ENCODE measurements around the gene NDUFB4. TPM values are rescaled to one million over a fixed set of nuclear protein-coding genes. Genes with fewer than 3 reads are reported as not detected.
"Not testable (repeated sequence)": the region's sequence is repeated elsewhere in the genome, so short reads cannot be mapped to it uniquely, and the experiment has no call there.

The NDUFB4 gene
- total and polyA plus RNA-seq, 4 donors: 84.4 to 191 (median 137) TPM

- H3K9me3 ChIP-seq (ENCODE audit: control insufficient read depth, low read length): peaks cover 7% of the 10 kb centered on the region
- DNase-seq (no peak), ATAC-seq (ENCODE audit: low FRiP score) (no peak)
- intact Hi-C loops (cut with DNase I): no loop called here
- H3K27me3 ChIP-seq (ENCODE audit: control insufficient read depth in 1 of 2, insufficient read depth in 2 of 2, low read length in 1 of 2): peaks cover 0 to 6% of the 10 kb centered on the region in 2 donors
- H3K36me3 ChIP-seq (ENCODE audit: control insufficient read depth in 1 of 2, insufficient read depth in 2 of 2, low read length in 1 of 2): no peaks in the 10 kb centered on the region
- WGBS, 2 donors: 84 to 85% methylated on average over 12 of the region's 12 CpGs
- no peak overlapping the region for H3K4me3 ChIP-seq (ENCODE audit: low read length in 2 of 2)
- no peak overlapping the region for H3K27ac ChIP-seq (ENCODE audit: low read depth in 1 of 2, low read length in 2 of 2)
- H3K4me1 ChIP-seq (ENCODE audit: control insufficient read depth in 1 of 2, insufficient read depth in 2 of 2, low read length in 2 of 2): no peaks in the 10 kb centered on the region
These were observed 27.0 kb downstream of the NDUFB4 start for GRCh38 chr3:120622870-120623726.

DNA sequence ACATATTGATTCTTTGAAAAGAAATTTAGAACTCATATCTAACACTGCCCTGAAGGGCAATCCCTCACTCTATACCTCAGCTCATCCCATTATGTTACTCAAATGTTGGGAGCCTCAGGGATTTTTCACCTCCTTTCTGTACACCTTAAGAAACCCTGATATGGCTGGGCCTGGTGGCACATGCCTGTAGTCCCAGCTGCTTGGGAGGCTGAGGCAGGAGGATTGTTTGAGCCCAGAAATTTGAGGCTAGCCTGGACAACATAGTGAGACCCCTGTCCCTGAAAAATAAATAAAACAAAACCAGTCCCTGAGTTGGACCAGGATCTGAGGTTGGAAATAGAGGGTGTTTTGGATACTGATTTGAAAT, 27.6 kb downstream of the NDUFB4 start:
- no peak for ATAC-seq (ENCODE audit: low FRiP score)
- Histone ChIP-seq H3K4me3 (ENCODE audit: low read length in 2 of 2) (no peak overlapping the region), H3K9me3 (ENCODE audit: control insufficient read depth, low read length) (peaks cover 7% of the 10 kb centered on the region), H3K27ac (ENCODE audit: low read depth in 1 of 2, low read length in 2 of 2) (no peak overlapping the region), H3K36me3 (ENCODE audit: control insufficient read depth in 1 of 2, insufficient read depth in 2 of 2, low read length in 1 of 2) (no peaks in the 10 kb centered on the region), H3K4me1 (ENCODE audit: control insufficient read depth in 1 of 2, insufficient read depth in 2 of 2, low read length in 2 of 2) (no peaks in the 10 kb centered on the region), H3K27me3 (ENCODE audit: control insufficient read depth in 1 of 2, insufficient read depth in 2 of 2, low read length in 1 of 2) (peaks cover 0 to 6% of the 10 kb centered on the region in 2 donors)
- DNase-seq: no peak
- intact Hi-C loops (cut with DNase I): no loop called here

- Histone ChIP-seq H3K9me3 (ENCODE audit: control insufficient read depth, low read length) (peaks cover 7% of the 10 kb centered on the region), H3K27ac (ENCODE audit: low read depth in 1 of 2, low read length in 2 of 2) (no peak overlapping the region), H3K27me3 (ENCODE audit: control insufficient read depth in 1 of 2, insufficient read depth in 2 of 2, low read length in 1 of 2) (peaks cover 0 to 6% of the 10 kb centered on the region in 2 donors), H3K4me3 (ENCODE audit: low read length in 2 of 2) (no peak overlapping the region), H3K36me3 (ENCODE audit: control insufficient read depth in 1 of 2, insufficient read depth in 2 of 2, low read length in 1 of 2) (no peaks in the 10 kb centered on the region), H3K4me1 (ENCODE audit: control insufficient read depth in 1 of 2, insufficient read depth in 2 of 2, low read length in 2 of 2) (no peaks in the 10 kb centered on the region)
- intact Hi-C loops (cut with DNase I): no loop called here
- ATAC-seq (ENCODE audit: low FRiP score): no peak
- no peak for DNase-seq
These were observed 29.0 kb downstream of the NDUFB4 start for GRCh38 chr3:120625159-120625586.

- Histone ChIP-seq H3K27me3 (ENCODE audit: control insufficient read depth in 1 of 2, insufficient read depth in 2 of 2, low read length in 1 of 2) (no peaks in the 10 kb centered on the region), H3K36me3 (ENCODE audit: control insufficient read depth in 1 of 2, insufficient read depth in 2 of 2, low read length in 1 of 2) (no peaks in the 10 kb centered on the region), H3K4me3 (ENCODE audit: low read length in 2 of 2) (no peak overlapping the region), H3K4me1 (ENCODE audit: control insufficient read depth in 1 of 2, insufficient read depth in 2 of 2, low read length in 2 of 2) (no peaks in the 10 kb centered on the region), H3K9me3 (ENCODE audit: control insufficient read depth, low read length) (no peaks in the 10 kb centered on the region), H3K27ac (ENCODE audit: low read depth in 1 of 2, low read length in 2 of 2) (no peak overlapping the region)
- 36 to 55% methylated on average over 1 of the region's 1 CpG for WGBS, 2 donors
- intact Hi-C loops (cut with DNase I): no loop called here
- ATAC-seq (ENCODE audit: low FRiP score): no peak
- no peak for DNase-seq
These were observed 38.4 kb downstream of the NDUFB4 start for GRCh38 chr3:120634539-120634938.

DNA sequence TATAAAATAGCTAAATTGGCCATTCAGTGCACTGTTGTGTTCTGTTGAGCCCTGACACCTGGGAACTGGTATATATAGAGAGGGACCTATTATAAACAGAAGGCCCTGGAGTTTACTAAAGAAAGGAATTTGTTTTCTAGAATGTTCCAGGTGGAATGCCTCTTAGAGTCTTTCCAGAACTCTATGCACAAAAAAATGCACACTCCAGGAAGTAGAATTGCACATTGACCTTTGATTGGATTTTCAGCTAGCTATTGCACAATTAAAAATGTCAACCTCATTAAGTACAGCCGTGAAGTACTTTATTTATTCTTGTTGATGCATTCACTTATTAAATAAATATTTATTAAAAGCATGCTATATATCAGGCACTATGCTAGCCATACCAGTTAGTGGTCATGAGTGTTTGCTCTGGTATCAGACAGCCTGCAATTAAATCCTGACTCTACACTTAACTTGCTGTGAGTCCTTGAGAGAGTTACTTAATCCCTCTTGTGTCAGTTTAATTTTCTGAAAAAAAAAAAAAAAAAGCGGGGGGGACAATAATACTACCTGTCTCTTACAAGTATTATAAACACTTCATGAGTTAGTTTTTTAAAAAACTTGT, 40.8 kb downstream of the NDUFB4 start:
- no peak overlapping the region for H3K27ac ChIP-seq (ENCODE audit: low read depth in 1 of 2, low read length in 2 of 2)
- no peaks in the 10 kb centered on the region for H3K36me3 ChIP-seq (ENCODE audit: control insufficient read depth in 1 of 2, insufficient read depth in 2 of 2, low read length in 1 of 2)
- 80 to 84% methylated on average over 2 of the region's 2 CpGs for WGBS, 2 donors
- H3K4me1 ChIP-seq (ENCODE audit: control insufficient read depth in 1 of 2, insufficient read depth in 2 of 2, low read length in 2 of 2): no peaks in the 10 kb centered on the region
- H3K27me3 ChIP-seq (ENCODE audit: control insufficient read depth in 1 of 2, insufficient read depth in 2 of 2, low read length in 1 of 2): no peaks in the 10 kb centered on the region
- ATAC-seq (ENCODE audit: low FRiP score): no peak
- DNase-seq: no peak
- no peak overlapping the region for H3K4me3 ChIP-seq (ENCODE audit: low read length in 2 of 2)
- no peaks in the 10 kb centered on the region for H3K9me3 ChIP-seq (ENCODE audit: control insufficient read depth, low read length)
- intact Hi-C loops (cut with DNase I): no loop called here

GRCh38 chr3:120637851-120638559, 41.9 kb downstream of the NDUFB4 start:
- 73 to 76% methylated on average over 6 of the region's 6 CpGs for WGBS, 2 donors
- H3K27ac ChIP-seq (ENCODE audit: low read depth in 1 of 2, low read length in 2 of 2): no peak overlapping the region
- H3K27me3 ChIP-seq (ENCODE audit: control insufficient read depth in 1 of 2, insufficient read depth in 2 of 2, low read length in 1 of 2): no peaks in the 10 kb centered on the region
- DNase-seq (no peak), ATAC-seq (ENCODE audit: low FRiP score) (no peak)
- no peak overlapping the region for H3K4me3 ChIP-seq (ENCODE audit: low read length in 2 of 2)
- intact Hi-C loops (cut with DNase I): no loop called here
- H3K4me1 ChIP-seq (ENCODE audit: control insufficient read depth in 1 of 2, insufficient read depth in 2 of 2, low read length in 2 of 2): no peaks in the 10 kb centered on the region
- no peaks in the 10 kb centered on the region for H3K9me3 ChIP-seq (ENCODE audit: control insufficient read depth, low read length)
- no peaks in the 10 kb centered on the region for H3K36me3 ChIP-seq (ENCODE audit: control insufficient read depth in 1 of 2, insufficient read depth in 2 of 2, low read length in 1 of 2)

DNA sequence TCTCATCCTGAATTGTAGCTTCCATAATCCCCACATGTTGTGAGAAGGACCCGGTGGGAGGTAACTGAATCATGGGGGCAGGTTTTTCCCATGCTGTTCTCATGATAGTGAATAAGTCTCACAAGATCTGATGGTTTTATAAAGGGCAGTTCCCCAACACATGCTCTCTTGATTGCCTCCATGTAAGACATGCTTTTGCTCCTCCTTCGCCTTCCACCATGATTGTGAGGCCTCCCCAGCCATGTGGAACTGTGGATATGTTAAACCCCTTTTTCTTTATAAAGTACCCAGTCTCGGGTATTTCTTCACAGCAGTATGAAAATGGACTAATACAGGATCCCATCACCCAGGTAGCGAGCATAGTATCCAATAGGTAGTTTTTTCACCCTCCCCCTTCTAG, 42.7 kb downstream of the NDUFB4 start:
- intact Hi-C loops (cut with DNase I); H3K36me3 ChIP-seq (ENCODE audit: control insufficient read depth in 1 of 2, insufficient read depth in 2 of 2, low read length in 1 of 2); H3K9me3 ChIP-seq (ENCODE audit: control insufficient read depth, low read length); H3K27me3 ChIP-seq (ENCODE audit: control insufficient read depth in 1 of 2, insufficient read depth in 2 of 2, low read length in 1 of 2); DNase-seq; H3K27ac ChIP-seq (ENCODE audit: low read depth in 1 of 2, low read length in 2 of 2); H3K4me3 ChIP-seq (ENCODE audit: low read length in 2 of 2); H3K4me1 ChIP-seq (ENCODE audit: control insufficient read depth in 1 of 2, insufficient read depth in 2 of 2, low read length in 2 of 2); ATAC-seq (ENCODE audit: low FRiP score): not testable (repeated sequence)
- WGBS, 2 donors: 94 to 95% methylated on average over 4 of the region's 4 CpGs

GRCh38 chr3:120640231-120640630, 44.1 kb downstream of the NDUFB4 start:
- 91 to 97% methylated on average over 1 of the region's 1 CpG for WGBS, 2 donors
- Histone ChIP-seq H3K4me3 (ENCODE audit: low read length in 2 of 2) (no peak overlapping the region), H3K36me3 (ENCODE audit: control insufficient read depth in 1 of 2, insufficient read depth in 2 of 2, low read length in 1 of 2) (no peaks in the 10 kb centered on the region), H3K27ac (ENCODE audit: low read depth in 1 of 2, low read length in 2 of 2) (no peak overlapping the region), H3K9me3 (ENCODE audit: control insufficient read depth, low read length) (no peaks in the 10 kb centered on the region), H3K27me3 (ENCODE audit: control insufficient read depth in 1 of 2, insufficient read depth in 2 of 2, low read length in 1 of 2) (no peaks in the 10 kb centered on the region), H3K4me1 (ENCODE audit: control insufficient read depth in 1 of 2, insufficient read depth in 2 of 2, low read length in 2 of 2) (no peaks in the 10 kb centered on the region)
- DNase-seq: no peak
- intact Hi-C loops (cut with DNase I): no loop called here
- no peak for ATAC-seq (ENCODE audit: low FRiP score)

All from aorta (tissue), 5 donors.